T1000 (cell line): ENCODE data around the gene CHID1.
A peak's percentile ranks its signal among the peaks of the same experiment; 100 is the strongest.

ENCODE experiments used
- DNase-seq: peaks from one replicate; lab custom pipeline; 2025; ENCODE audit warnings: mixed read lengths; lab: John Stamatoyannopoulos, UW

Gene CHID1

DNA sequence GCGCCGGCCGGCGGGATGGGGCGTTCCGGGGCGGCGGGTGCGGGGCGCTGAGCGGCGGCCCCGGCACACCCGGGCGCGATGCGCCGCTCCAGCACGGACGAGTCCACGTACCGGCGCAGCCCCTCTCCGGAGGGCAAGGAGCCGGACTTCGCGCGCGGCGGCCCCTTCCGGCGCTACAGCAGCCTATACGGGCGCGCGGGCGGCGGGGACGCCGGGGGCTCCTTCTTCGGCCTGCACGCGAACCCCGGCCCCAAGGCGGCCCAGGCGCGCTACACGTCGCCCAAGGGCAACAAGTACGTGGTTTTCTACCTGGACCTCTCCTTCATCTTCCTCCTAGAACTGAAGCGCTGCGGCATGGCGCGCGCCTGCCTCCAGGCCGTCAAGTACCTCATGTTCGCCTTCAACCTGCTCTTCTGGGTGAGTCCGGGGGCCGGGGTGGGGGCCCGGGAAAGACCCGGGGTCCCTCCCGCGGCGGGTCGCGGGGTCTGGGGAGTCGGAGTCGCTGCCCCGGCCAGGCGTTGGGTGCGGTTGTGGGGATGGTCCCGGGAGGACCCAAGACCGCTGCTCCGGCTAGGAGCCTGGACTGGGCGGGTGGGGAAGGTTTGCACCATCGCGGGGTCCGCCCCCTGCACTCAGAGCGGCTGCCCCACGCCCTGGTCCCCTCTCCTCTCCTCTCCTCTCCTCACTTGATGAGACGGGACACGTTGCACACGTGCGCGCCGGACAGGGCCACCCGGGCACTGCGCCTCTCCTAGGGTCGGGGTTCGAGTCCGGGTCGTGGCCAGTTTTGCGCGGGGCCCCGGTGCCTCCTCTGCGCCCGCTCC, 60.4 kb downstream of the CHID1 start:
- DNase-seq: no peak

DNA sequence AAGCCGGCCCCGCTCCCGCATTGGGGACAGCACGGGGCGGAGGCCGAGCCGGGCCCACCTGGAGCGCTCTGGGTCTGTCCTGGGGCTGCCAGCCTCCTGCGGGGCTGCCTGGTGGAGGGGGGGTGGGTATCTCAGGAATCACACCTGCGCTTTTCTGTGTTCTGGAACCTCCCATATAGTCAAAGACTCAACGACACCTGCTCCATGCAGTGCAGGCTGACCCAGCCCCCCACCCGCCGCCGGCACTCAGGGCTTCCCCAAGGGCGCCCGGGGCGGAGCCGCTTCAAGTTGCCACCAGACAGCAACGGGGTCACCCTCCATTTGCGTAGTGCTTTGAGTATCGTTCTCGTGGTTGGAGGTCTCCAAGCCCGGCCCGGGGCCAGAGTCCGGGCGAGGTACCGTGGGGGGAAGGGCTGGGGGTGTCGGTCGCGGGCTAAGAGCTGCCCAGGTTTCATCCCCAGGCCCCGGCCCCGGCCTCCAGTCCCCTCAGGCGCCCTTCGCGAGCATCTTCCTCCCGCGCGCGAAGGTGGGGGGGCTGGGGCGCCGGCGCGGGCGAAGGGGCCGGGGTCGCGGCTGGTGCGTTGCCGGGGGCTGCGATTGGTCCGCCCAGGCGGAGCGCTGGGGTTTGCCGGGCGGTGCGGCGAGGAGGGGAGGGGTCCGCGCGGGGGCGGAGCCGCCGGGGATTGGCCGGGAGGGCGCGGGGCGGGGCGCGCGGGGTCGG, 61.3 kb downstream of the CHID1 start:
- DNase-seq: no peak

DNA sequence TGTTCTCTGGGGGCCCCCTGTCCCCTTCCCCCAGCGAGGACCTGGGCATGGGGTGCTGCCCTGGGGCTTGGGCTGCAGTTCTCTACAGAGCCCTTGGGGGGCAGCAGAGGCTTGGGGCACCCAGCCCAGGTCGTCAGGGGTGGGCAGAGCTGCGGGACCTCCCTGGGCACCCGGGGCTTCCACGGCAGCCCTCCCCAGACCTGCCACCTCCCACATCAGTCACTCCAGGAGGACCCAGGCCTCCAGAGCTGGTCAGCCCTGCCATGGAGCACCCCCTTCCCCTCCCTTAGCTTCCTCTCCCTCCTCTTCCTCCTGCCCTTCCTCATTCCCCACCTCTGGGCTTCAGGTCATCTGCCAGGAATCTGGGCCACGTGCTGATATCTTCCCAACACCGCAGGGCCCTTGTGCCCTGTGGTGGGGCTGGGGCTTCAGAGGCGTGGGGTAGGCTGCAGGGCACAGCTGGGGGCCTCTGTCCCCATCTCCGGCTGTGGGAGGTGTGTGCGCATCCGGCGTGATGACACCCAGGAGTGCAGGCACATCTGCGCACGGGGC, 62.2 kb downstream of the CHID1 start:
- peak; percentile 29 for DNase-seq

DNA sequence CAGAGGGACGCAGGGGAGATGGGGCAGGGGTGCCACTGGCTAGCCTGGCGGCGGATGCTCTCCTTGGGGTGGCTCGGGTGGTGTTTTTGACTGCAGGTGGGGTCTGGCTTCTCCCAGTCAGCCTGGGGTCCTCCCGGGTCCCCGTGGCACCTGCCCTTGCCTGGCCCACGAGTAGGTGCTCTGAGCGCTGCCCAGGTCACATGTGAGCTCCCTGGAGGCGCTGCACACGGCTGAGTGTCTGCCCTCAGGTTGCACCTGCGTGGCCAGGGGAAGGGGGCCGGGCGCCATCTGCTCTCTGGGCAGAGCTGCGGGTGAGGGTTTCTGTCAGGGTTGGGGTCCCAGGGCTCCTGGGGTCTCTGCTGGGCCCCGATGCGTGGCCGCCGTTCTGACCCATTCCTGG, 62.7 kb downstream of the CHID1 start:
- DNase-seq: no peak

DNA sequence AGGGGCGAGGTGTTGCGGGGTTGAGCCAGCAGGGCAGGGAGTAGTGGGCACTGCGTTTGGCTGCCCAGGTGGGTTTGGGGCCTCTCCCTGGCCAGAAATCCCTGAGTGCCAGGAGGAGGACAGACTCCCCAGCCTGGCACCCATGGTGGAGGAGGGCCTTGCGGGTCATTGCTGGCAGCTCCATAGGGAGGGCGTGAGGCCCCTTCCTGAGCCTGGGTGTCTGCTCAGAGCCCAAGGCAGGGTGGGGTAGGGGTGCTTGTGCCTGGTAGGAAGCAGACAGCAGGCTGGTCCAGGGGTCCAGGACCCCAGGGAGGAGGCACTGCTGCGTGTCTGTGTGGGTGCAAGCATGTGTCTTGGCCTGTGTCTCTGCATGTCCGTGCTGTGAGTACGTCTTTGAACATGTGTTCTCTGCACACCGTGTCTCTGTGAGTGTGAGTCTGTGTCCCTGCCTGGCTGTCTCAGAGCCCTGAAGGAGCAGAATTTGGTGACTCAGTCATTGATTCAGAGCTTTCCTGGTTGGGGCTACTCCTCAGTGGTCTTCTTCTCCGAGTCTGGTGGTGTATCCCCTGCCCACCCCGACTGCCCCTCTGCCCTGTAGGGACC, 64.0 kb downstream of the CHID1 start:
- DNase-seq: no peak

DNA sequence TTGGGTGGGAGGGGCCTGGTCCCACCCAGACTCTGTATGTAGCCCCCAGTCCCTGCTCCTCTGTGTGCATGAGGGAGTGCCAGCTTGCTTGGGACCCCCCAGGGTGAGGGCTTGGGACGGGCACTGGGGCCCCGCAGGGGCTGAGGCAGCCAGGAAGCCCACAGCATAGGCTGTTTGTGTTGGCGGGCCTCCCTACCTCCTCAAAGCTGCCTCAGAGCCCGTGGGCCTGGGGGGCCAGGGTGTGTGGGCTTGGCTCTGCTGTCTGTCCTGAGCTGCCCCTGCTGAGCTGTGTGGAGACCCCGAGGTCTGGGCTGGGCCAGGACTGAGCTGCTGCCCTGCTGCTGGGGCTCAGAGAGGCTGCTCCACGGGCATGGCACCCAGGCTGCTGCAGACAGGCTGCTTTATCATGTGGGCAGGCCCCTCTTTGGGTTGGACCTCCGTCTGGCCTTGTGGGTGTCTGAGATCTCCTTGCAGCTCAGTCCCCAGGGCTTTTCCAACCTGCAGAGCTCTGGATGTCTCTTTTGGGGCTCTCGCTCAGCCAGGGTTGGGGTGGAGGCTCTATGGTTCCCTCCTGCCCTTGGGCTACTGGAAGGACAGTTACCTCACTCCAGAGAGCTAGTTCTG, 64.6 kb downstream of the CHID1 start:
- peak; percentile 22 for DNase-seq

DNA sequence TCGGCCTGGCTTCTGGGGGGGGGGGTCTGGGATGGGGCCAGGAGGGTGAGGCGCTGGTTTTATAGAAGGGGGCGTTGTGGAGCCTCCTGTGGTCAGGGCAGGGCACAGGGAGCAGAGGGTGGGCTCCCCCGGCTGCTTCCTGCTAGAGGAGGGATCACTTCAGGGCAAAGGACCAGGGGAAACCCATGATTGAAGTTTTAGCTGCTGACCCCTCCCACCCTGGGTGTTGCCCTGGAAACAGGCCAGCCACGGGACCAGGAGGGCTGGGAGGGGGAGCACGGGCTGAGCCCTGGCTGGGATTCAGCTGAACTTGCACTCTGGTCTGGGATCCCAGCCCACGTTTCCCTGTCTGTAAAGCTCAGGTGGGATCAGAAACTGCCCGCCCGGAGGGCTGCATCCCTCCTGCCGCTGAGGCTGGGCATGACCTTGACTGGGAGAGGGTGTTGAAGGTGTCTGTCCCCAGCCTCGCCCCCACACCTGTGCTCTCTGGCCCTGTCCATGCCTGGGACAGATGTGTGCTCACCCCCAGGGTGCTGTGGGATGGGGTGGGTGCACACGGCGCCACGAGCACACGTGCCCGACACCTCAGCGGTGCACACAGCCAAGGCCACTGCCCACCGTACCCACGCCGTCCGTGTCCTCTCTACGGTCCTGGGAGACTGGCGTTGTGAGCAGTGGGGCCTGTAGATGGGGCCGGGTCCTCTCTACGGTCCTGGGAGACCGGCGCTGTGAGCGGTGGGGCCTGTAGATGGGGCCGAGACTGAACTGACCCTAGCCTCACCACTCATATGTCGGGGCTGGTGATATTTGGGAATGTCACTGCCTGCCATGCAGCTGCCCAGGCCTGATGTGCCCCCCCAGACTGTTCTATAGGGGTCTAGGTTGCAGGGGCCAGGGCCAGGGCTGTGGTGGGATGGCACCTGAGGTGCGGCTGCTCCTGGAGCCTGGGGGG, 65.6 kb downstream of the CHID1 start:
- peak; percentile 84 for DNase-seq

DNA sequence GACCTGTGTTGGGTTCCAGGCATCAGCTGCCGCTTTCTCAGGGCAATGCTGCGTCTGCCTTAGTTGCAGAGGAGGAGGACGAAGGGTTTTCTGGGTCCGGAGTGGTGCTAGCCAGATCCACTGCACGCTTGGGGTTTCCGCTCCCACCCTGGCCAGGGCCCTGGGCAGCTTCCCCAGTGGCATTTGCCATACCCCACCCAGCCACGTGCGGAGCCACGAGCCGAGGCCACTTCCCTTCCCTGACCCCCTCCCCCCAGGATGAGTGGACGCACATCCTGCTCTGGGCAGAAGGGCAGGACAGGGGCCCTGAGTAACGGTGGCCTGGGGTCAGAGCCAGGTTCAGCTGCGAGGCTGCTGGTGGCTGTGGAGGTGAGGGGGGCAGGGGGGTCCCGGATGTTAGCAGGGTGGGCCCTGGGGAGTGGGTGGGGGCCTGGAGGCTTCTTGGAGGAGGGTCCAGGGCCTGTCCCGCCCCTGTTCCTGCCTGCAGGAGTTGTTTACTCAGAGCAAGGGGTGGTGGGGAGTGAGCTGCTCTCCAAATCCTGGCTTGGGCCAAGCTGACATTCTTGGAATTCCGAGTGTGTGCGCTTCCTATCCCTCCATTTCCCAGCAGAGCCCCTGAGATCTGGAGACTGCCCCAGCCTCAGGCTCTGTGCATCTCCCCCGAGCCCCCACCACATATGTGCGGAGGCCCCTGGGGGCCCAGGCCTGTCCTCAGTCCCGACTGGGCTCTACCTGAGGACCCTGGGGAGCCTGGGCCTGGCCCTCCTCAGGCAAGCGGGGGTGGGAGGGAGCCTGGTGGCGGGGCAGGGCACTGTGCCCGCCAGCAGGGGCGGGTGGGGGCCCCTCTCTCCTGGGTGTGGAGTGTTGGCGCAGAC, 66.6 kb downstream of the CHID1 start:
- peak; percentile 84 for DNase-seq

DNA sequence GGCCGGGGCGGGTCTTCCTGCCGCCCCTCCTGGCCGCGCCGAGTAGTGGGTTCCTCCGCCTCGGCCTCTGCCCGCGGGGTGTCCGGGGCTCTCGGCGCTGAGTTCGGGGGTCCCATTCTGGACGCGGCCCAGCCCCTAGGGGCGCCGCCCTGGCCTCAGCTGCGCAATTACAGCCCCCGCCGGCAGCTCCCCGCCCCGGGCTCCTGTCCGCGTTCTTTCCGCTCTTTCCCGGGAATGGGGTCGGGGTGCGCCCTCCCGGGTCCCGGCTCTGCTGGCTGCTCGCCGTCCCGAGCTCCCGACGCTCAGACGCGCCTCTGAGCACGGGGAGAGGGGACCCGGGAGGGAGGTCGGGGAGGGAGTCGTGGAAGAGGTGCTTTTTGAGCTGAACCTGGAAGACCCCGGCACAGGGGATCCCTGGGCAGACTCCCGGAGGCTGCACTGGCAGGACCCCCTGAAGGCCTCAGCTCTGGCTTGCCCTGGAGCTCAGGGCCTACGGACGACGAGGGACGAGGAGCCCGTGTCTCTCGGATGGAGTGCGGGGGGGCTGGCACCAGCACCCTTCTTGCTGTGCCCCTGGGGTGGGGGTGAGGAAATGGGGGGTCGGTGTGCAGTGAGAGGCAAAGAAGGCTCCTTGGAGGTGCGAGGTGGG, 67.4 kb downstream of the CHID1 start:
- no peak for DNase-seq

DNA sequence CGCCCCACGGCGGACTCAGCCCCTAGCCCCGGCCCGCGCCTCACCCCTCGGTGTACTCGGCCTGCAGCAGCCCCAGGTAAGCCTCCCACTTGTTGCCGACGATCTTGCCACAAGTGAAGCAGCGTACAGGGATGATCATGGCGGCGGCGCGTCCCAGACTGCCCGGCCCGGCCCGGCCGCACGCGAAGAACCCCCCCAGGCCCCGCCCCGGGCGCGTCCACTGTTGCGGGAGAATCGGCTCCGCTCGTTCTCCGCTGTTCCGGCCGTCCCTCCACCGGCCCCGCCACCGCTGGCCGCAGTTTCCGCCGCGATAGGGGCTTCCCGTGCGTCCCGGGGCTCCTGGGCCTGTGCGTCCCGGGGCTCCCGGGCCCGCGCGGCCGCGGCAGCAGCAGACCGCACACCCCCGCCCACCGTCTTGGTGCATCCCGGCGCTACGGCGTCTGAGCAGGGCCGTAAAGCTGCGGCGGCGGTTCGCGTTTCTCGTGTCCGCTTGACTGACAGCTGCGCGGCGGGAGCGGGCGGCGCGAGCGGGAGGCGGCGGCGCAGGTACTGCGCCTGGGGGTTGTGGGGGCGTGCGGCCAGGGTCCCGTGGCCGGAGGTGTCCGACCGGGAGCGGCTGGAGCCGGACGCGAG, 68.1 kb downstream of the CHID1 start, which contains the start of the genes POLR2L and TSPAN4:
TSS of gene POLR2L (minus strand) at position 160 of the 633 bp plus-strand sequence. CDS start at position 139, 21 bp downstream.
TSS of gene TSPAN4 (plus strand) at position 483 of the 633 bp plus-strand sequence. CDS start 7,453 bp downstream, outside the sequence.
- DNase-seq: peak; percentile 79

DNA sequence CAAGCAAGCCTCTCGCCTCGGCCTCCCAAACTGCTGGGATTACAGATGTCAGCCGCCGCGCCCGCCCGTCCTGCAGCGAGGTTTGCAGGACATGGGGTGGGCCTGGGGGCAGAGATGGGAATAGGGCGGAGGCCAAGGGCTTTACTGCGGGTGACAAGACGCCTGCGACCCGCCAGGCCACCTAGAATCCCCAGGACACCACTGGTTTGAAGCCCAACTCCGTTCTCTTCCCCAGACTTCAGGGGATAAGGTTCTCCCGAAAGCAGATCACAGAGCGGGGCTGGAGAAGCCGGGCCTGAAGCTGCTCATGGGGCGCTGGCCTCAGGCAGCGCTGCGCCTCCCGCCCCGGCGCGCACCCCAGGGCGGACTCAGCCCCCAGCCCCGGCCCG, 68.6 kb downstream of the CHID1 start:
- no peak for DNase-seq

DNA sequence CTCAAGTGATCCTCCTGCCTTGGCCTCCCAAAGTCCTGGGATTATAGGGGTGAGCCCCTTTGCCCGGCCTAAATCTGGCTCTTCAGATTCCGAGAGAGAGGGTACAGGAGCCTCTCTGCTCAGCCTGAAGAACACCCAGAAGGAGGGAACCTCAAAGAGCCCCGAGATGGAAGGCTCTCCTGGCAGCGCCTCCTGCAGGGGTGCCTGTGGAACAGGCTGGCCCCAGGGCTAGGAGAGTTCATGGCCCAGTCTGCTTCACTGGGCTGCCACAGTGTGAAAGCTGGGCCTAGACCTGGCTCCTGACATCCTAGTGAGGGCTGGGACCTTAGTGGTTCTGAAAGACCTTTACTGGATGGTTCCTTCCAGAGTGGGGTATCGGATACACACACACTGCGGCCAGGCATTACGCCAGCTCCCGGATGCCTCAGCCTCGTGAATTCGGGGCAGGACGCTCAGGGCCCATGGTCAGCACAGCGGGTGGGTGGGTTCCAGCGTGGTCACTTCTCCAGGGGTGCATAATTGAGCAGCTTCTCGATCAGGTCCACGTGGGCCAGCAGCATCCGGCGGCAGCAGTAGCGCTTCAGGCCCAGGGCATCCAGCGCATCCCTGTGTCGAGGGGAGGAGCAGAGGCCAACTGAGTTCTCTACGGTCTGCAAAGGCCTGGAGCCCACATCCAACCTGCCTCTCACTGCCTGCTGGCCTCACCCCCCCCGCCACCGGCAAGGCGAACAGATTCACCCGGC, 70.6 kb downstream of the CHID1 start:
- no peak for DNase-seq

DNA sequence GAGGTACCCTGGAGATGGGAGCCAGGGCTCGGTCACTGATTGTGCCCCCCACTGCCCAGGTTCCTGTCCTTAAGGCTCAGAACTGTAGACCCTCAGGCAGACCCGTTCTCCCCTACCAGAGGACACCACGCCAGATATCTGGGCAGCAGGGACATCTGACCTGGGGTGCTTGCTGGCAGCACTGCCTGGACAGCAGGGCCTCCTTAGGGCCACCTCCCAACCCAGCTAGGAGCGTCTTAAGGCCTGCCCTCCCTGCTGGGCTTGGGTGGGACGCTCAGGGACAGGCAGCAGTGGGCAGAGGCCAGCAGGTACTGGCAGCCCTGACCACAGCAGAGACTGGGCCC, 71.4 kb downstream of the CHID1 start:
- DNase-seq: no peak

DNA sequence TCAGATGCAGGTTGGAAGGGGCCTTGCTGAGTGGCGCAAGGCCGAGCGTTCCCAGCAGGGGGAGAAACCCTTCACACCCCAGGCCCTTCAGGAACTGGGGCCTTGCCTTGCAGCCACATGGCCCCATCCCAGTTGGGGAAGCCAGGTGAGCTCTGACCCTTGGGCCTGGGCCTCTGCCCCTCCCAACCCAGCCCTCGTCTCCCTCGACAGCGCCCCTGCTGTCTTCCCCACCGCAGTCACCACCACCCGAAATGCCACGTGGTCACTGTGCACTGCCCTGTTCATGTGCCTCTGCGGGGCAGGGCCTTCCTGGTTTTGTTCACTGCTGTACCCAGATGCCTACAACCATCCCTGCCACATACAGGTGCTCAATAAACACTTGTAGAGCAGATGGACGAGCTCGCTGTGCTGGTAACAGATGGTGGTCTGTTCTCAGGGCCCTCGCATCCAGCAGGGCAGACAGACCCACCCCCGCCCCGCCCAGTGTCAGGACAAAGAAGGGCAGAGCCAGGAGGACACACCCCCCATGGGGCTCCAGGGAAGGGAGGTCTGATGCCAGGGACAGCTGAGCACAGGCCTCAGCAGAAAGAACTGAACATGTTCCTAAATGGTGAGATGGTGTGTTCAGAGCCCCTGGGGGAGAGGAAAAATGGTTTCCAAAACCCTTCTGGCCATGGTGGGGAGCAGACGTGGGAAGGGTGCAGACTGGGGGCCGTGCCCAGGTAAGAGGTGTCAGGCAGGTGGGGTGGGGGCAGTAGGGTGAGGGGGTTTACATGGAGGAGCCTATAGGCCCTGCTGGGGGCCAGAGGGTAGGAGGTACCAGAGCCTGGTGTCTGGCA, 72.0 kb downstream of the CHID1 start:
- DNase-seq: no peak

DNA sequence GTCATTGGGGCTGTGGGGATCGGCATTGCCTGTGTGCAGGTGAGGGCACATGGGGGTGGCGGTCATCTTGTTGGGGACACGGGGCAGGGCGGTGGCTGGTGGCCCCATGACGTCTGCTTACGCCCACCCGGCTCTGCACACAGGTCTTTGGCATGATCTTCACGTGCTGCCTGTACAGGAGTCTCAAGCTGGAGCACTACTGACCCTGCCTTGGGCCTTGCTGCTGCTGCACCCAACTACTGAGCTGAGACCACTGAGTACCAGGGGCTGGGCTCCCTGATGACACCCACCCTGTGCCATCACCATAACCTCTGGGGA, 72.7 kb downstream of the CHID1 start:
- no peak for DNase-seq

DNA sequence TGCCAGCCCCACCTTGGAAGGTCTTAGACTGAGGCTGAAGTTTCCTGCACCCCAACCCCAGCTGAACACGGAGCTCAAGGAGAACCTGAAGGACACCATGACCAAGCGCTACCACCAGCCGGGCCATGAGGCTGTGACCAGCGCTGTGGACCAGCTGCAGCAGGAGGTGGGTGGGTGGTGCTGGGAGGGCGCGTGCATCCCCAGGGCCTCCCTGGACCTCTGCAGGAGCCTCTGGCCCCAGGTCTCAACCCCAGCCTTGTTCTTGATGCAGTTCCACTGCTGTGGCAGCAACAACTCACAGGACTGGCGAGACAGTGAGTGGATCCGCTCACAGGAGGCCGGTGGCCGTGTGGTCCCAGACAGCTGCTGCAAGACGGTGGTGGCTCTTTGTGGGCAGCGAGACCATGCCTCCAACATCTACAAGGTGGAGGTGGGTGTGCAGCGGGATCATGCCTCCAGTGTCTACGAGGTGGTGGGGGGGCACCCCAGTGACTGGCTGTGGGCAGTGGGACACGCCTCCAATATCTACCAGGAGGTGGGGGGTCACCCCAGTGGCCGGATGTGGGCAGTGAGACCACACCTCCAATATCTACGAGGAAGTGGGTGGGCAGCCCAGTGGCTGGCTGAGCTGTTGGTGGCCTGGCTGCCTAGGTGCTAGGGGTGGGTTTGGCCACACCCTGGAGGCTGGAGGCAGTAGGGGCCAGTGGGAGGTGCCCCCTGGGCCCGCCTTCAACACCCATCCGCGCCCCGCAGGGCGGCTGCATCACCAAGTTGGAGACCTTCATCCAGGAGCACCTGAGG, 73.2 kb downstream of the CHID1 start:
- DNase-seq: no peak

DNA sequence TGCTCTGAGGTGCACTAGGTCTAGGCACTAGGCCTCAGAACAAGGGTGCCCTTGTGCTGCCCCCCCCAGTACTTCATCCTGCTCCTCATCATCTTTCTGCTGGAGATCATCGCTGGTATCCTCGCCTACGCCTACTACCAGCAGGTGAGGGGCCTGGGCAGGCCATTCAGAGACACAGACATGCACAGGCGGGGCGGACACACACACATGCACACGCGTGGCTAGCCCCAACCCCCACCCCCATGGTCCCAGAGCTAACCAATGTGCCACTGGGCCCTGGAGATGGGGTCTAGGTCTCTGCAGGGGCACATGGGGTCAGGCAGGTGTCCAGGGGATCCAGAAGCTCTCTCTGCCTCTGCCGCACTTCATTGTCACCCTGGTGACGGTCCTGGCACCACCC, 73.9 kb downstream of the CHID1 start:
- DNase-seq: no peak
